Right lobe of liver (tissue), 6 donors: ENCODE results near the gene UGT1A8. TPM values are rescaled to one million over a fixed set of nuclear protein-coding genes. Genes with fewer than 3 reads are reported as not detected.
"Not testable (repeated sequence)": the region's sequence is repeated elsewhere in the genome, so short reads cannot be mapped to it uniquely, and the experiment has no call there.

Experiments used
- ATAC-seq, 4 donors: fragments of 200-7000 bp; cut with Tn5 transposase; one replicate each; pipeline ENCODE4 v1.9.1; 2020; ENCODE audit warnings: mild to moderate bottlenecking in 4 of 4, moderate library complexity in 4 of 4
- DNase-seq, 3 donors: peaks; one replicate each; pipeline ENCODE4 v3.0.0-alpha.2; 2020
- H3K27ac ChIP-seq, 3 donors: fragments of 200-600 bp; one replicate each; pipeline ENCODE4 v1.8.0; 2022
- H3K27me3 ChIP-seq, 2 donors: fragments of 200-600 bp; one replicate each; pipeline ENCODE4 v1.8.0; 2022
- H3K36me3 ChIP-seq, 4 donors: fragments of 200-600 bp; sonication (generic) in 1 of 4; one replicate each; pipeline versions ENCODE4 v1.5.1 to v1.8.0; 2017 to 2022; ENCODE audit warnings: control low read depth in 1 of 4
- H3K4me1 ChIP-seq, 4 donors: fragments of 200-600 bp; sonication (generic) in 1 of 4; one replicate each; pipeline versions ENCODE4 v1.5.1 to v1.8.0; 2017 to 2022; ENCODE audit warnings: control low read depth in 1 of 4
- H3K4me3 ChIP-seq, 3 donors: fragments of 200-600 bp; one replicate each; pipeline ENCODE4 v1.8.0; 2022
- H3K9me3 ChIP-seq, 4 donors: fragments of 200-600 bp; sonication (generic) in 1 of 4; one replicate each; pipeline versions ENCODE4 v1.5.1 to v1.8.0; 2017 to 2022; ENCODE audit warnings: control low read depth in 1 of 4
- POLR2A ChIP-seq: fragments of 450-650 bp; IDR thresholded peaks from one replicate; pipeline ENCODE4 v1.6.1; 2017; ENCODE audit warnings: antibody characterized with exemption, mild to moderate bottlenecking
- WGBS: methylation state at CpG from one replicate; pipeline ENCODE4 v1.1.6; 2018; ENCODE audit warnings: low coverage, low lambda C conversion rate; ENCODE audit not compliant: insufficient coverage; ENCODE audit errors: missing lambda C conversion rate; 5-methylcytosine and 5-hydroxymethylcytosine counted together
- intact Hi-C, 2 donors: fragments of 100-400 bp; cut with DNase I; formaldehyde crosslinking; loops; one replicate each; pipeline versions ENCODE4 v1.11.2 to v1.14.1; 2022
- total RNA-seq, 6 experiments: library from RNA; depleted of rRNA in 2 of 6; stranded (reverse); fragments of >200 nt in 2 of 6; fragmentation: NEBNext Ultra II Directional in 3 of 6; extraction: Animal tissue kit (Norgen Biotek cat#: 25700) in 3 of 6; gene quantifications; one replicate each; pipeline versions ENCODE4 v1.1.0 to v1.2.4, GENCODE V29; 2016 to 2023
- TF ChIP-seq, protein P1 (sequence below), 4 donors: fragments of 200-600 bp in 3 of 4; fragments of 450-650 bp in 1 of 4; IDR thresholded peaks; one replicate each; pipeline versions ENCODE4 v1.5.1 to v1.8.0; 2016 to 2022; ENCODE audit warnings: antibody characterized with exemption in 4 of 4, mild to moderate bottlenecking in 2 of 4
- donor health status: DM: no; HTN: yes; CAD: no.
- donor health status: DM: no; HTN: no; CAD: no.
- donor health status: DM: no; HTN: no; CAD: no.
- donor health status: DM: no; HTN: yes; CAD: no.
- donor health status: DM: no; HTN: yes; CAD: no.

UGT1A8 gene
- total RNA-seq, 6 experiments from 2014 or later: 0.51 to 3.8 (median 1.7) TPM

- ATAC-seq (peak; percentile 45 to 89 (median 78)), DNase-seq (peak in 1 of 3 donors; percentile 76)
- peak overlapping the region in 1 of 3 donors; percentile 37 for H3K4me3 ChIP-seq
- H3K27ac ChIP-seq: peak overlapping the region in 2 of 3 donors; percentile 28 to 92
- no peak for TF ChIP-seq POLR2A
- TF ChIP-seq, protein P1, sequence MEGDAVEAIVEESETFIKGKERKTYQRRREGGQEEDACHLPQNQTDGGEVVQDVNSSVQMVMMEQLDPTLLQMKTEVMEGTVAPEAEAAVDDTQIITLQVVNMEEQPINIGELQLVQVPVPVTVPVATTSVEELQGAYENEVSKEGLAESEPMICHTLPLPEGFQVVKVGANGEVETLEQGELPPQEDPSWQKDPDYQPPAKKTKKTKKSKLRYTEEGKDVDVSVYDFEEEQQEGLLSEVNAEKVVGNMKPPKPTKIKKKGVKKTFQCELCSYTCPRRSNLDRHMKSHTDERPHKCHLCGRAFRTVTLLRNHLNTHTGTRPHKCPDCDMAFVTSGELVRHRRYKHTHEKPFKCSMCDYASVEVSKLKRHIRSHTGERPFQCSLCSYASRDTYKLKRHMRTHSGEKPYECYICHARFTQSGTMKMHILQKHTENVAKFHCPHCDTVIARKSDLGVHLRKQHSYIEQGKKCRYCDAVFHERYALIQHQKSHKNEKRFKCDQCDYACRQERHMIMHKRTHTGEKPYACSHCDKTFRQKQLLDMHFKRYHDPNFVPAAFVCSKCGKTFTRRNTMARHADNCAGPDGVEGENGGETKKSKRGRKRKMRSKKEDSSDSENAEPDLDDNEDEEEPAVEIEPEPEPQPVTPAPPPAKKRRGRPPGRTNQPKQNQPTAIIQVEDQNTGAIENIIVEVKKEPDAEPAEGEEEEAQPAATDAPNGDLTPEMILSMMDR (IDR thresholded peaks at IDR 0.05): no peak
- no peaks in the 10 kb centered on the region for H3K9me3 ChIP-seq
- intact Hi-C loops: no loop called here
- H3K36me3 ChIP-seq: peaks cover 0 to 11% (median 0%) of the 10 kb centered on the region in 4 donors
- H3K27me3 ChIP-seq: no peaks in the 10 kb centered on the region
- peaks cover 0 to 49% (median 14%) of the 10 kb centered on the region in 4 donors for H3K4me1 ChIP-seq
- 27% methylated on average over 5 of the region's 5 CpGs for WGBS
Observed at GRCh38 chr2:233745073-233745755, 127.8 kb downstream of the UGT1A8 start.

- WGBS: 41% methylated on average over 2 of the region's 2 CpGs
- intact Hi-C loops, H3K9me3 ChIP-seq, ATAC-seq, DNase-seq, H3K27me3 ChIP-seq: not testable (repeated sequence)
- Histone ChIP-seq H3K4me1 (peaks cover 0 to 44% (median 14%) of the 10 kb centered on the region in 4 donors), H3K36me3 (peaks cover 0 to 11% (median 0%) of the 10 kb centered on the region in 4 donors), H3K4me3 (peak overlapping the region in 1 of 3 donors; percentile 37), H3K27ac (peak overlapping the region in 2 of 3 donors; percentile 28 to 92)
Observed at GRCh38 chr2:233745838-233746237, 128.4 kb downstream of the UGT1A8 start.

- 42% methylated on average over 8 of the region's 10 CpGs for WGBS
- H3K4me1 ChIP-seq: peaks cover 0 to 43% (median 17%) of the 10 kb centered on the region in 4 donors
- ATAC-seq (peak; percentile 30 to 52 (median 42)), DNase-seq (peak in 1 of 3 donors; percentile 76)
- no peaks in the 10 kb centered on the region for H3K27me3 ChIP-seq
- peak overlapping the region in 1 of 3 donors; percentile 65 for H3K4me3 ChIP-seq
- H3K36me3 ChIP-seq: peaks cover 0 to 11% (median 0%) of the 10 kb centered on the region in 4 donors
- peak overlapping the region in 2 of 3 donors; percentile 28 to 92 for H3K27ac ChIP-seq
- TF ChIP-seq, protein P1 (IDR thresholded peaks at IDR 0.05): no peak
- no peak for TF ChIP-seq POLR2A
- H3K9me3 ChIP-seq: no peaks in the 10 kb centered on the region
- intact Hi-C loops: no loop called here
Observed at GRCh38 chr2:233746475-233747282, 129.2 kb downstream of the UGT1A8 start.

DNA sequence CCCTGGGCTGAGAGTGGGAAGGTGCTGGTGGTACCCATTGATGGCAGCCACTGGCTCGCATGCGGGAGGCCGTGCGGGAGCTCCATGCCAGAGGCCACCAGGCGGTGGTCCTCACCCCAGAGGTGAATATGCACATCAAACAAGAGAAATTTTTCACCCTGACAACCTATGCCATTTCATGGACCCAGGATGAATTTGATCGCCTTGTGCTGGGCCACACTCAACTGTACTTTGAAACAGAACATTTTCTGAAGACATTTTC lies 129.8 kb downstream of the UGT1A8 start:
- 86% methylated on average over 1 of the region's 6 CpGs for WGBS
- Histone ChIP-seq H3K4me3 (peak overlapping the region in 1 of 3 donors; percentile 65), H3K27me3 (no peaks in the 10 kb centered on the region), H3K9me3 (no peaks in the 10 kb centered on the region), H3K27ac (peak overlapping the region in 1 of 3 donors; percentile 92), H3K4me1 (peaks cover 0 to 43% (median 17%) of the 10 kb centered on the region in 4 donors), H3K36me3 (peaks cover 0 to 8% (median 0%) of the 10 kb centered on the region in 4 donors)
- no peak for ATAC-seq
- intact Hi-C loops: no loop called here
- DNase-seq: no peak
- no peak for TF ChIP-seq POLR2A
- TF ChIP-seq, protein P1 (IDR thresholded peaks at IDR 0.05): no peak

- peak overlapping the region in 1 of 3 donors; percentile 92 for H3K27ac ChIP-seq
- 81% methylated on average over 2 of the region's 2 CpGs for WGBS
Observed at GRCh38 chr2:233750689-233751088, 133.3 kb downstream of the UGT1A8 start.

GRCh38 chr2:233751212-233752009 lies 134.0 kb downstream of the UGT1A8 start:
- DNase-seq, intact Hi-C loops, ATAC-seq, H3K9me3 ChIP-seq, H3K36me3 ChIP-seq, H3K27me3 ChIP-seq: not testable (repeated sequence)
- Histone ChIP-seq H3K27ac (peak overlapping the region in 1 of 3 donors; percentile 92), H3K4me1 (peaks cover 0 to 50% (median 5%) of the 10 kb centered on the region in 4 donors), H3K4me3 (peak overlapping the region in 1 of 3 donors; percentile 65)
- 56% methylated on average over 2 of the region's 2 CpGs for WGBS

More at GRCh38 chr2:233750689-233751088, 133.3 kb downstream of the UGT1A8 start:
- Histone ChIP-seq H3K4me3 (peak overlapping the region in 1 of 3 donors; percentile 65), H3K4me1 (peaks cover 0 to 50% (median 8%) of the 10 kb centered on the region in 4 donors)
- H3K9me3 ChIP-seq, DNase-seq, ATAC-seq, intact Hi-C loops, H3K27me3 ChIP-seq, H3K36me3 ChIP-seq: not testable (repeated sequence)
